Stimulated activated CD8-positive, alpha-beta memory T cell treated with anti-CD3 and anti-CD28 coated beads, Interleukin-4, amount 100 ng/mL, for 48 hours (primary cell): Measurements from ENCODE around the gene HYOU1.
"Not testable (repeated sequence)": the region's sequence is repeated elsewhere in the genome, so short reads cannot be mapped to it uniquely, and the experiment has no call there.

Experiments used
- DNase-seq: peaks from one replicate; pipeline ENCODE4 v3.0.0-alpha.2; 2020

The HYOU1 gene, protein sequence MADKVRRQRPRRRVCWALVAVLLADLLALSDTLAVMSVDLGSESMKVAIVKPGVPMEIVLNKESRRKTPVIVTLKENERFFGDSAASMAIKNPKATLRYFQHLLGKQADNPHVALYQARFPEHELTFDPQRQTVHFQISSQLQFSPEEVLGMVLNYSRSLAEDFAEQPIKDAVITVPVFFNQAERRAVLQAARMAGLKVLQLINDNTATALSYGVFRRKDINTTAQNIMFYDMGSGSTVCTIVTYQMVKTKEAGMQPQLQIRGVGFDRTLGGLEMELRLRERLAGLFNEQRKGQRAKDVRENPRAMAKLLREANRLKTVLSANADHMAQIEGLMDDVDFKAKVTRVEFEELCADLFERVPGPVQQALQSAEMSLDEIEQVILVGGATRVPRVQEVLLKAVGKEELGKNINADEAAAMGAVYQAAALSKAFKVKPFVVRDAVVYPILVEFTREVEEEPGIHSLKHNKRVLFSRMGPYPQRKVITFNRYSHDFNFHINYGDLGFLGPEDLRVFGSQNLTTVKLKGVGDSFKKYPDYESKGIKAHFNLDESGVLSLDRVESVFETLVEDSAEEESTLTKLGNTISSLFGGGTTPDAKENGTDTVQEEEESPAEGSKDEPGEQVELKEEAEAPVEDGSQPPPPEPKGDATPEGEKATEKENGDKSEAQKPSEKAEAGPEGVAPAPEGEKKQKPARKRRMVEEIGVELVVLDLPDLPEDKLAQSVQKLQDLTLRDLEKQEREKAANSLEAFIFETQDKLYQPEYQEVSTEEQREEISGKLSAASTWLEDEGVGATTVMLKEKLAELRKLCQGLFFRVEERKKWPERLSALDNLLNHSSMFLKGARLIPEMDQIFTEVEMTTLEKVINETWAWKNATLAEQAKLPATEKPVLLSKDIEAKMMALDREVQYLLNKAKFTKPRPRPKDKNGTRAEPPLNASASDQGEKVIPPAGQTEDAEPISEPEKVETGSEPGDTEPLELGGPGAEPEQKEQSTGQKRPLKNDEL

DNA sequence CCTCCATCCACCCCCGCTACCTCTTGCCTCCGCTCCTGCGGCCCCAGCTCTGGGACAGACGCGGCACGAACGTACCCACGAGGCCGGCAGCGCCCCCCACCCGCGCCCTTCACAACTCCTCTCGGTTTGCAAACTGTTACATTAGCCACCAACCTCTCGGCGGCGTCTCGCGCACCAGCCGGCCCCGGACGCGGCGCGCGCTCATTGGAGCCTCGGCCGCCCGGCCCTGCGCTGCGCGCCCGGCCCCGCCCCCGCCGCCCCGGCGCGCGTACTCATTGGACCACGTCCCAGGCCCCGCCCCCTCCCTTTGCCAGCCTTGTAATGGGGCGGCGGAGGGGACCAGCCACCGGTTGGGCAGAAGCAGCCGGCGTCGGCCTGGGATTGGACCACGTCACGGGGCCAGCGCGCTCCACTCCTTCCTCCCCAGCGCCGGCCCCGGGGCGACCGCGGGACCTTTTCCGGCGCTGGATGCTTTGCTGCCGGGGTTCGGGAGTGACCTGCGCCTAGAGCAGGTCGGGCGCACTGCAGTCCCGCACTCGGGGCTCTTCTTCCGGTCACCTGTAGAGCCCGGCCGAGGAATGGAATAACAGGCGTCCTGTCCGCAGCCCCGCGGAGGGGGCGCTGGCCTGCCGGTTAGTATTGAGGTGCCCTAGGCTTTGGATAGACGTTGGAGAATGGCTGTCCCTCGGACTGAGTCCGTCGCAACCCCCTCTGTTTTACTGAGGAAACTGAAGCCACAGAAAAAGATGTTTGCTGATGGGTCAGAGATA, at the start of gene HYOU1:
HYOU1 (minus strand) TSS at position 206 of the 770 bp plus-strand sequence. CDS start 1,045 bp downstream, outside the sequence.
- peak; percentile 99 for DNase-seq

DNA sequence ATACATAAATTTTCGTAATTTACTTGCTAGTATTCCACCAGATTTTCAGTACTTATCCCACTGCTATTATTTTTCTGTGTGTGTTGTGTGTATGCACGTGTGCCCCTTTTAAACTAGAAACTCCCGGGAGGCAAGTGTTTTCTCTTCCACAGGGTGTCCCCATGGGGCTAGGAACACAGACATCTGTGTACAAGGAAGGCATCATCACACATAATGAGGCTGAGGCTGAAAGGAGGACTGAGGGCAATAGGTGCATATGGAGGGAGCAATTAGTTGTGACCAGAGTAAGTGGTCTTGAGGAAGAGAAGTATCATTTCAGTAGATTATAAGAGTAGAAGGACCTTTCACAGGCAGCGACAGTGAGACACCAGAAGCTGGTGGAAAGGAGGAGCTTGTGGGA, 46.8 kb upstream of the HYOU1 start:
- DNase-seq: no peak

- DNase-seq: not testable (repeated sequence)
Observed at GRCh38 chr11:119103161-119103664, 46.2 kb upstream of the HYOU1 start.

DNA sequence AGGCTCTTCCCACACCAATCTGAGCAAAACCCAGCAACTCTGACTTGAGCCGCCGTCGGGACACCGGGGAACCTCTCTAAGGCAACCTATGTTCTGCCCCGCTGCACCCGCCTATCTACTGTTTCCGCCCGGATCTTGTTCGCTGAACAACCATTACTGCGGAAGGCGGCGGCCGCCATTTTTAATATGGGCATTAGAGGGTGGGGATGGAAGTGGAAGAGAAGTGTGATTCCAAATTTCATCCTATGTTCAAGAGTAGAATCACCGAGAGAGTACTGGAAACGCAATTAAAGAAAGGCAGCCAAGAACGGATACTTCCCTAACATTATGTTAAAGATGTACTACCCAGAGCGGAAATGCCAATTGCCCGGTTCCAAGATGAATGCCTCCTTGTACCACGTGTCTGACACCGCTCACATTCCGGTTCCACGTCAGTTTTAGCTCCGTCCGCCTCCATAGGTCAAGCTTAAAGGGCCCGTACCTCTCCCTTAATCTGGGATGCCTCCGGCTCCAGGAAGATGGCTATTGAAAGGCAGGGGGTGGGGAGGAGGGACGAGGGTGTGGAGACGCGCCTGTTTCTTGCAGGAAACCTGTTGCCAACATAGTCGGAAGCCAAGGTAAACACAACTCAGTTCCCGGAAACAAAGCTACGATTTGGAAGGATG, 44.9 kb upstream of the HYOU1 start, which contains the start of gene DPAGT1:
DPAGT1 (minus strand) TSS at position 95 of the 665 bp plus-strand sequence. CDS start 198 bp downstream, outside the sequence.
- peak; percentile 90 for DNase-seq

- no peak for DNase-seq
Observed at GRCh38 chr11:119100994-119101758, 44.2 kb upstream of the HYOU1 start.

DNA sequence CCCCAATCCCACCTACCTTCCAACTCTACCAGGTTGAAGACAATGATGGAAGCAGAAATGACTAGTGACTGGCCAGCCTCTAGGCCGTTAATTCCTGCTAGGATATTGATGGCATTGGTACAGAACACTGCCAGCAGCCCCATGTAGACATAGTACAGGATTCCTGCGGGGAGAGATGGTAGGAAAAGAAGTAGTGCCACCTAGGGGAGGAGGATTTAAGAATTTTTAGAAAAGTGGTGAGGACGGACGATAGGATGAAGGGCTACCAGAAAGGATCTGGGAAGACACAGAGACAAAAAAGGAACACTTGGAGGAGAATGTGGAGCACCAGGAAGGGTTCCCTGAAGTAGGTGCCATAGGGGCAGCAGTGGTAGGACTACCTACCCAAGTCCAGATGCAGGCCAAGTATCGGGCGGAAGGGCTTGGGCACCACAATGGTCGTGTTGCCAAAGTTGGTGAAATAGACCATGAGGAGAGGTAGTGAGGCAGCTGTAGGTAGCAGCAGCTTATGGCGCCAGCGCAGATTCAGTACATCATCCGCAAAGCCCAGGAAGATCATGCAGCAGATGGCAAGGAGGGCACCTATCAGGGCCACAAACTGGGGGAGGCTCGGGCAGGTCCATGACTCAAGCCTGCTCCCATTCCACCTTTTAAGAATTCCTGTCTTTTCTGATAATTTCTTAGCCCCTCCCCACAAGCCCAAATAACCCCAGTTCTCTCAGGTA, 43.4 kb upstream of the HYOU1 start:
- DNase-seq: no peak

GRCh38 chr11:119099711-119100110, 42.7 kb upstream of the HYOU1 start:
- DNase-seq: no peak

DNA sequence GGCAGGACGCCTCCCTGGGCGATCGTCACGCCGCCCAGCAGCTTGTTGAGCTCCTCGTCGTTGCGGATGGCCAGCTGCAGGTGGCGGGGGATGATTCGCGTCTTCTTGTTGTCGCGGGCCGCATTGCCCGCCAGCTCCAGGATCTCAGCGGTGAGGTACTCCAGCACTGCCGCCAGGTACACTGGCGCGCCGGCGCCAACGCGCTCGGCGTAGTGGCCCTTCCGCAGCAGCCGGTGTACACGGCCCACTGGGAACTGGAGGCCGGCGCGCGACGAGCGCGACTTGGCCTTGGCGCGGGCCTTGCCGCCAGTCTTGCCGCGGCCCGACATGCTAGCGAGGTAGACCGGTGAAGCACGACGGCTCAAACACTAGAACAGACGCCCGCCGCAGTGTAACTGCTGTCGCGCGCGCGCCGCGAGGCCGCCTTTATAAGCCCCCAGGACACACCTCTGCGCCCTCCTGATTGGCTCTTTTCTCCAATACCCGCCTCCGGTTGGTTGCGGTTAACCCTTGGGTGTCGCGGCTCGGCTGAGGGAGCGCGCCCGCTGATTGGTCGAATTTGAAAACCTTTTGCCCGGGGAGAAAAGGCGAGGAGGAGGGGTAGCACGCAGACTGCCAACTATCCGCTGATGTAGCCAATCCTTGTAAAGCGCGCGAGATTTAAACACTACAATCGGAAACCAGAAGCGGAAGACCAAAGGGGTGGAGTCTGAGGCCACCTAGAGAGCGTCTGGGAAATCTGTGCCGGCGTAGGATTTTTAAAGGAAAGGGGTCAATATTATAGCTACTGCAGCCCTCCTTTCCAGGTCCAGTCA, 38.3 kb upstream of the HYOU1 start:
- DNase-seq: peak; percentile 100

- peak; percentile 69 for DNase-seq
Observed at GRCh38 chr11:119094816-119095065, 37.7 kb upstream of the HYOU1 start.

- peak; percentile 52 for DNase-seq
Observed at GRCh38 chr11:119093942-119094815, 37.2 kb upstream of the HYOU1 start.

GRCh38 chr11:119092880-119093842, 36.2 kb upstream of the HYOU1 start:
- peak; percentile 43 for DNase-seq

DNA sequence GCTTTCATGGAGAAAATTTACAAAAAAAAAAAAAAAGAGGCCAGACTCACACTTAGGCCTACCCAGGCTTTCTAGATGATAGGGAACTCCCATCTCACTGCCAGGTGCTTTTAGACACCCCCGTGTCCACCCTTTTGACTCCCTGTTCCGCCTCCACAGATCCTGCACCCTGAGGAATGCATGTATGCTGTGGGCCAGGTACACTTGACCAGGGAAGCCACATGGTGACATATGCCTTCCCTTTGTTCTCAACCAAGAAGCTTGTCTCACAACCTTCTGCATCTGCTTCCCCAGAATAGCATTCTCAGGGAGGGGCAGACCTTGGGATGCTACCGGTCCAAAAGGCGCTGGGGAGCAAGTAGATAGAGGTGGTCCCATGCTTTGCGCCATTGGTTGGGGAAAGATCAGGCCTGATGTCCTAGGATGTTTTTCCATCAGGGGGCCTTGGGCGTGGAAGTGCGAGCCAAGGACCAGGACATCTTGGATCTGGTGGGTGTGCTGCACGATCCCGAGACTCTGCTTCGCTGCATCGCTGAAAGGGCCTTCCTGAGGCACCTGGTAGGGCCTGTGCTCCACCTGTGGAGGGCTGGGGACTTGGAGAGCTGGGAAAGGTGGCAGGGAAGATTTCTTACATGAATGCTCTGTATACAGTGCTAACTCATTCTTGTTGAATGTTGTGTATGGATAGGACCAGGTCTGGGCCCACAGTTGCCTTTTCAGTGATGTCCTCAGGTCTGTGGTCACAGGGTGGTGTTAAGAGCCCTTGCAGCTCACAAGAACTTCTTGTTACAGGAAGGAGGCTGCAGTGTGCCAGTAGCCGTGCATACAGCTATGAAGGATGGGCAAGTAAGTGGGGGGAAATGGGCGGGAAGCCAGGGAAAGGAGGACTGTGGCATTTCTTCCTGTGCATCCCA, 35.2 kb upstream of the HYOU1 start:
- DNase-seq: no peak

DNA sequence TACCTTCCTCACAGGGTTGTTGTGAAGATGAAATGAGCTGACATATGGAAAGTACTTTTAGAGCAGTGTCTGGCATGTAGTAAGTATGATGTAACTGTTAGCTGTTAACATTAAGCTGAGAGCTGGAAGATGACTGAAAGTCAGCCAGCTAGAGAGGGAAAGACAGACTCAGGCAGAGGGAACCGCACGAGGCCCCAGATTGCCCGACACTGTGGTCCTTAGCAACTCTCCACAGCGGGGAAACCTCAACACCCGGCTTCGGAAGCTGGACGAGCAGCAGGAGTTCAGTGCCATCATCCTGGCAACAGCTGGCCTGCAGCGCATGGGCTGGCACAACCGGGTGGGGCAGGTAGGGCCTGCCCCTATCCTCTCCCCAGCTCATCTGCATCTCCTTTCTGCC, 34.2 kb upstream of the HYOU1 start:
- DNase-seq: no peak

DNA sequence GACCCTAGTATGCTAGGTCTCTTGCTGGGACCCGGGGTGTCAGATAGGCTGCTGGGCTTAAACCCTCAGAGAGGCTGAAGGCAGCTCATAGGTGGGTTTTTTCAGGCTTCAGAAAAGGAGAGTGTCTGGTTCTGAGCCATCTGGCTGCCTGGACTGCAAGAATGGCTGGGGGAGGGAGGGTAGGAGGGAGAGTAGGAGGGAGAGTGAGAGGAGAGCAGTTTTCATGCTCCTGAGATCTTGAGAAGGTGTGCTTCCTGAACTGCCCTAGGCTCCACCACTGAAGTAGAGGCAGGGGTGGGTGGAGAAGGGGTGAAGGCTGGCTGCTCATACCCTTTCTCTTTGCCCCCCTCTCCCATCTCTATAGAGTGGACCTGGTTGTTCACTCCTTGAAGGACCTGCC, 32.3 kb upstream of the HYOU1 start:
- no peak for DNase-seq

DNA sequence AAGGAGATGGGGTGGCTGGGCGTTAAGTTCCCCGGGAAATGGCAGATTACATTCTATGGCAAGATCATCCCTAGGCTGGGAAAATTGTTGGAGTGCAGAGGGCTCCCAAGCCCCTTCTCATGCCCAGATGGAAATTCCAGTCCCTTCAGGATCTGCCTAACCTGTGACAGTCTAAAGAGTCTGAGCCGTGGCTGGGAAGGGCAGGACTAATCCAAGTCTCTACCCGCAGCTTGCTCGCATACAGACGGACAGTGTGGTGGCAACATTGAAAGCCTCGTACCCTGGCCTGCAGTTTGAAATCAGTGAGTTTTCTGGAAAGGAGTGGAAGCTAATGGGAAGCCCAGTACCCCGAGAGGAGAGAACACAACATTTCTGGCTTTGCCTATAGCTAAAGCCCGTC, 31.4 kb upstream of the HYOU1 start:
- no peak for DNase-seq

DNA sequence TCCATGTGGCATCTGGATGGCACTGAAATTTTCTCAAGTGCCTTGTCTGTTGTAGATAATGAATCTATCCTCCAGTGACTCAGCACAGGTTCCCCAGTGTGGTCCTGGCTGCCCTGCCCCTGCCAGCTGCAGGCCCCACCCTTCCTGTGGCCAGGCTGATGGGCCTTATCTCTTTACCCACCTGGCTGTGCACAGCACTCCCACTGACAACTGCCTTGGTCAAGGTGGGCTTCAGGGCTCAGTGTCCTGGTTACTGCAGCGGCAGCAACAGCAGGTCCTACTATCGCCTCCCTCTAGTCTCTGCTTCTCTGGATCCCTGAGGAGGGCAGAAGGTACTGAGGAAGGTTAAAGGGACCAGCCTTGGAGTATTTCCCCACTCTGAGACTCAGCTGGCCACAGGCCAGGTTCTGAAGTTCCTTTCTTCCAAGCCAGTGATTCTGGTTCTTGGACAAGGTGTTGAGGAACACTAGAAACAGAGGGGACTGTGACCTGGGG, 30.8 kb upstream of the HYOU1 start:
- no peak for DNase-seq
